Hepatocyte (in vitro differentiated cells): ENCODE measurements around the gene TPD52L2.

ENCODE experiments used
- CTCF ChIP-seq: fragments of 200-600 bp; sonication (generic); IDR thresholded peaks from 2 replicates; pipeline ENCODE4 v1.5.1; 2016; ENCODE audit warnings: antibody characterized with exemption, mild to moderate bottlenecking; ENCODE audit not compliant: poor library complexity
- EZH2phosphoT487 ChIP-seq: fragments of 200-600 bp; sonication (generic); IDR thresholded peaks from one replicate; pipeline ENCODE4 v1.6.1; 2018; ENCODE audit warnings: antibody characterized with exemption, mild to moderate bottlenecking, low read depth, moderate library complexity; ENCODE audit not compliant: unreplicated experiment, severe bottlenecking

- no peak for TF ChIP-seq CTCF
- no peak for TF ChIP-seq EZH2phosphoT487
These were observed 16.8 kb upstream of the TPD52L2 start for GRCh38 chr20:63848003-63848911.
